ENCODE measurements around the gene SRPX2.
"Not testable (repeated sequence)": the region's sequence is repeated elsewhere in the genome, so short reads cannot be mapped to it uniquely, and the experiment has no call there.

SRPX2 gene

GRCh38 chrX:100696699-100697351 lies 52.8 kb downstream of the SRPX2 start:
- no peak for DNase-seq (ENCODE audit: low read depth)

- DNase-seq (ENCODE audit: low read depth): no peak
These were observed 54.6 kb downstream of the SRPX2 start for GRCh38 chrX:100698551-100698950.

- no peak for DNase-seq (ENCODE audit: low read depth)
These were observed 56.8 kb downstream of the SRPX2 start for GRCh38 chrX:100700809-100701208.

- DNase-seq (ENCODE audit: low read depth): no peak
These were observed 60.7 kb downstream of the SRPX2 start for GRCh38 chrX:100704581-100705203.

- DNase-seq (ENCODE audit: low read depth): no peak
These were observed 66.8 kb downstream of the SRPX2 start for GRCh38 chrX:100710816-100711215.

- DNase-seq (ENCODE audit: low read depth): no peak
These were observed 73.4 kb downstream of the SRPX2 start for GRCh38 chrX:100717363-100717762.

GRCh38 chrX:100719139-100719538 lies 75.1 kb downstream of the SRPX2 start:
- no peak for DNase-seq (ENCODE audit: low read depth)

GRCh38 chrX:100720301-100720700 lies 76.3 kb downstream of the SRPX2 start:
- no peak for DNase-seq (ENCODE audit: low read depth)

GRCh38 chrX:100721328-100721727 lies 77.3 kb downstream of the SRPX2 start:
- no peak for DNase-seq (ENCODE audit: low read depth)

- DNase-seq (ENCODE audit: low read depth): not testable (repeated sequence)
These were observed 80.0 kb downstream of the SRPX2 start for GRCh38 chrX:100724006-100724405.

All from T-helper 22 cell (primary cell).